GM12864 (cell line): ENCODE data around the gene CNIH3.

Experiments
- DNase-seq: peaks from one replicate; pipeline ENCODE4 v3.0.0-alpha.2; 2011; ENCODE audit warnings: low read depth
- H3K4me3 ChIP-seq: 2 replicates; pipeline ENCODE4 v1.5.1; 2011; ENCODE audit warnings: mild to moderate bottlenecking, low read depth, low read length, control low read depth
- CTCF ChIP-seq: IDR thresholded peaks from 2 replicates; pipeline ENCODE4 v1.5.1; 2011; ENCODE audit warnings: low read depth, mild to moderate bottlenecking, moderate library complexity, low read length, control low read depth, inconsistent platforms; ENCODE audit errors: missing control alignments

Gene CNIH3

GRCh38 chr1:224670506-224670905 lies 54.4 kb downstream of the CNIH3 start:
- H3K4me3 ChIP-seq = no peak overlapping the region
- no peak for TF ChIP-seq CTCF
- no peak for DNase-seq

- no peak for TF ChIP-seq CTCF
- DNase-seq = no peak
- H3K4me3 ChIP-seq = no peak overlapping the region
Observed at GRCh38 chr1:224671076-224671475, 55.0 kb downstream of the CNIH3 start.

GRCh38 chr1:224673141-224673540 lies 57.0 kb downstream of the CNIH3 start:
- no peak for TF ChIP-seq CTCF
- no peak overlapping the region for H3K4me3 ChIP-seq
- no peak for DNase-seq

GRCh38 chr1:224675590-224675989 lies 59.5 kb downstream of the CNIH3 start:
- DNase-seq = no peak

GRCh38 chr1:224676551-224676950 lies 60.4 kb downstream of the CNIH3 start:
- no peak for DNase-seq
- no peak for TF ChIP-seq CTCF
- H3K4me3 ChIP-seq = no peak overlapping the region

More at GRCh38 chr1:224675590-224675989, 59.5 kb downstream of the CNIH3 start:
- TF ChIP-seq CTCF = no peak
- no peak overlapping the region for H3K4me3 ChIP-seq

GRCh38 chr1:224678168-224678567 lies 62.1 kb downstream of the CNIH3 start:
- no peak overlapping the region for H3K4me3 ChIP-seq

GRCh38 chr1:224679606-224680005 lies 63.5 kb downstream of the CNIH3 start:
- no peak overlapping the region for H3K4me3 ChIP-seq
- DNase-seq = no peak
- TF ChIP-seq CTCF = no peak

More at GRCh38 chr1:224678168-224678567, 62.1 kb downstream of the CNIH3 start:
- TF ChIP-seq CTCF = no peak
- no peak for DNase-seq
